ENCODE results near the gene KCTD1.

DNA sequence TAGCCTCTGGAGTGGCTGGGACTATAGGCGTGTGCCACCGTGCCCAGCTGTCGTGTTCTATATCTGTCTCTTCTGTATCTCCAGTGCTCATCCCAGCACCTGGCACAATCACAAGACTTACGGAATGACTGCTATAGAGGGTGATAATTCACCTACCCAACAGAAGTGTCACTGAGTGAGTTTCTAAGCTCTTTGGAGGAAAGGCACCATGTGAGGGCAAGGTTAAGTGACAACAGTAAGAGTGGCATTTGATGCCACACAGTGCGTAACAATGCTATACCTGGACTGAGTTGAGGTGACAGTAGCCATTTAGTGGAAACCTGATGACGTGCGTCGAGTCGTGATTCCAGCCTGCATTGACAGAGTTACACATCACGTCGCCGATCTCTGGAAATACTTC is 89.0 kb downstream of the KCTD1 start:
- TF ChIP-seq, protein P1, sequence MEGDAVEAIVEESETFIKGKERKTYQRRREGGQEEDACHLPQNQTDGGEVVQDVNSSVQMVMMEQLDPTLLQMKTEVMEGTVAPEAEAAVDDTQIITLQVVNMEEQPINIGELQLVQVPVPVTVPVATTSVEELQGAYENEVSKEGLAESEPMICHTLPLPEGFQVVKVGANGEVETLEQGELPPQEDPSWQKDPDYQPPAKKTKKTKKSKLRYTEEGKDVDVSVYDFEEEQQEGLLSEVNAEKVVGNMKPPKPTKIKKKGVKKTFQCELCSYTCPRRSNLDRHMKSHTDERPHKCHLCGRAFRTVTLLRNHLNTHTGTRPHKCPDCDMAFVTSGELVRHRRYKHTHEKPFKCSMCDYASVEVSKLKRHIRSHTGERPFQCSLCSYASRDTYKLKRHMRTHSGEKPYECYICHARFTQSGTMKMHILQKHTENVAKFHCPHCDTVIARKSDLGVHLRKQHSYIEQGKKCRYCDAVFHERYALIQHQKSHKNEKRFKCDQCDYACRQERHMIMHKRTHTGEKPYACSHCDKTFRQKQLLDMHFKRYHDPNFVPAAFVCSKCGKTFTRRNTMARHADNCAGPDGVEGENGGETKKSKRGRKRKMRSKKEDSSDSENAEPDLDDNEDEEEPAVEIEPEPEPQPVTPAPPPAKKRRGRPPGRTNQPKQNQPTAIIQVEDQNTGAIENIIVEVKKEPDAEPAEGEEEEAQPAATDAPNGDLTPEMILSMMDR (conservative IDR thresholded peaks at IDR 0.05; ENCODE audit: low read length), result no peak
- no peak for TF ChIP-seq EZH2phosphoT487 (IDR thresholded peaks at IDR 0.05; ENCODE audit: borderline replicate concordance)
